Measurements from ENCODE around the gene DMRTB1.
A peak's percentile ranks its signal among the peaks of the same experiment; 100 is the strongest.
"Not testable (repeated sequence)": the region's sequence is repeated elsewhere in the genome, so short reads cannot be mapped to it uniquely, and the experiment has no call there.

The DMRTB1 gene

GRCh38 chr1:53421208-53421607 is 38.0 kb upstream of the DMRTB1 start:
- H3K4me3 Mint-ChIP-seq = no peak overlapping the region
- H3K27ac Mint-ChIP-seq = no peak overlapping the region

GRCh38 chr1:53430261-53430660 is 28.9 kb upstream of the DMRTB1 start:
- no peak for DNase-seq (ENCODE audit: low spot score)
- peaks cover 6% of the 10 kb centered on the region for H3K4me1 Mint-ChIP-seq (ENCODE audit: low read depth)
- H3K36me3 Mint-ChIP-seq (ENCODE audit: low read depth) = no peaks in the 10 kb centered on the region
- no peak overlapping the region for H3K4me3 Mint-ChIP-seq
- H3K27ac Mint-ChIP-seq = no peak overlapping the region
- H3K27me3 Mint-ChIP-seq (ENCODE audit: low read depth) = peaks cover 13% of the 10 kb centered on the region
- no peaks in the 10 kb centered on the region for H3K9me3 Mint-ChIP-seq

More at GRCh38 chr1:53421208-53421607, 38.0 kb upstream of the DMRTB1 start:
- no peak for DNase-seq (ENCODE audit: low spot score)
- Mint-ChIP-seq H3K4me1 (ENCODE audit: low read depth) (peaks cover 2% of the 10 kb centered on the region), H3K27me3 (ENCODE audit: low read depth) (peaks cover 5% of the 10 kb centered on the region), H3K36me3 (ENCODE audit: low read depth) (no peaks in the 10 kb centered on the region), H3K9me3 (peaks cover 7% of the 10 kb centered on the region)

GRCh38 chr1:53430779-53431178 is 28.4 kb upstream of the DMRTB1 start:
- no peaks in the 10 kb centered on the region for H3K36me3 Mint-ChIP-seq (ENCODE audit: low read depth)
- H3K27ac Mint-ChIP-seq = no peak overlapping the region
- DNase-seq (ENCODE audit: low spot score) = no peak
- peaks cover 6% of the 10 kb centered on the region for H3K4me1 Mint-ChIP-seq (ENCODE audit: low read depth)
- no peaks in the 10 kb centered on the region for H3K9me3 Mint-ChIP-seq
- H3K27me3 Mint-ChIP-seq (ENCODE audit: low read depth) = peaks cover 13% of the 10 kb centered on the region
- no peak overlapping the region for H3K4me3 Mint-ChIP-seq

GRCh38 chr1:53431244-53431643 is 28.0 kb upstream of the DMRTB1 start:
- peaks cover 16% of the 10 kb centered on the region for H3K27me3 Mint-ChIP-seq (ENCODE audit: low read depth)

GRCh38 chr1:53431805-53432565 is 27.2 kb upstream of the DMRTB1 start:
- Mint-ChIP-seq H3K27me3 (ENCODE audit: low read depth) (peaks cover 20% of the 10 kb centered on the region), H3K27ac (no peak overlapping the region), H3K36me3 (ENCODE audit: low read depth) (no peaks in the 10 kb centered on the region), H3K4me1 (ENCODE audit: low read depth) (peaks cover 6% of the 10 kb centered on the region), H3K4me3 (peak overlapping the region; percentile 6), H3K9me3 (no peaks in the 10 kb centered on the region)
- no peak for DNase-seq (ENCODE audit: low spot score)

More at GRCh38 chr1:53431244-53431643, 28.0 kb upstream of the DMRTB1 start:
- H3K27ac Mint-ChIP-seq = no peak overlapping the region
- DNase-seq (ENCODE audit: low spot score) = no peak
- peaks cover 6% of the 10 kb centered on the region for H3K4me1 Mint-ChIP-seq (ENCODE audit: low read depth)
- no peaks in the 10 kb centered on the region for H3K9me3 Mint-ChIP-seq
- no peaks in the 10 kb centered on the region for H3K36me3 Mint-ChIP-seq (ENCODE audit: low read depth)
- no peak overlapping the region for H3K4me3 Mint-ChIP-seq

GRCh38 chr1:53432611-53433010 is 26.6 kb upstream of the DMRTB1 start:
- DNase-seq (ENCODE audit: low spot score) = no peak
- Mint-ChIP-seq H3K9me3 (no peaks in the 10 kb centered on the region), H3K4me3 (no peak overlapping the region), H3K27me3 (ENCODE audit: low read depth) (peaks cover 20% of the 10 kb centered on the region), H3K27ac (no peak overlapping the region), H3K36me3 (ENCODE audit: low read depth) (no peaks in the 10 kb centered on the region), H3K4me1 (ENCODE audit: low read depth) (peaks cover 6% of the 10 kb centered on the region)

GRCh38 chr1:53434405-53435007 is 24.7 kb upstream of the DMRTB1 start:
- DNase-seq (ENCODE audit: low spot score); H3K9me3 Mint-ChIP-seq; H3K36me3 Mint-ChIP-seq (ENCODE audit: low read depth); H3K27ac Mint-ChIP-seq; H3K4me1 Mint-ChIP-seq (ENCODE audit: low read depth); H3K4me3 Mint-ChIP-seq: not testable (repeated sequence)
- peaks cover 23% of the 10 kb centered on the region for H3K27me3 Mint-ChIP-seq (ENCODE audit: low read depth)

GRCh38 chr1:53435151-53435550 is 24.0 kb upstream of the DMRTB1 start:
- DNase-seq (ENCODE audit: low spot score) = no peak
- H3K36me3 Mint-ChIP-seq (ENCODE audit: low read depth) = no peaks in the 10 kb centered on the region
- peaks cover 6% of the 10 kb centered on the region for H3K4me1 Mint-ChIP-seq (ENCODE audit: low read depth)
- H3K27me3 Mint-ChIP-seq (ENCODE audit: low read depth) = peaks cover 23% of the 10 kb centered on the region
- no peaks in the 10 kb centered on the region for H3K9me3 Mint-ChIP-seq
- no peak overlapping the region for H3K27ac Mint-ChIP-seq
- H3K4me3 Mint-ChIP-seq = no peak overlapping the region

GRCh38 chr1:53438427-53439336 is 20.5 kb upstream of the DMRTB1 start:
- Mint-ChIP-seq H3K27ac (no peak overlapping the region), H3K36me3 (ENCODE audit: low read depth) (no peaks in the 10 kb centered on the region), H3K4me1 (ENCODE audit: low read depth) (no peaks in the 10 kb centered on the region), H3K9me3 (no peaks in the 10 kb centered on the region), H3K4me3 (no peak overlapping the region), H3K27me3 (ENCODE audit: low read depth) (peaks cover 19% of the 10 kb centered on the region)
- no peak for DNase-seq (ENCODE audit: low spot score)

GRCh38 chr1:53439337-53440207 is 19.6 kb upstream of the DMRTB1 start:
- no peak overlapping the region for H3K4me3 Mint-ChIP-seq
- no peak overlapping the region for H3K27ac Mint-ChIP-seq
- H3K27me3 Mint-ChIP-seq (ENCODE audit: low read depth) = peaks cover 15% of the 10 kb centered on the region
- H3K4me1 Mint-ChIP-seq (ENCODE audit: low read depth) = no peaks in the 10 kb centered on the region
- H3K36me3 Mint-ChIP-seq (ENCODE audit: low read depth) = no peaks in the 10 kb centered on the region
- no peak for DNase-seq (ENCODE audit: low spot score)
- H3K9me3 Mint-ChIP-seq = no peaks in the 10 kb centered on the region

- Mint-ChIP-seq H3K9me3 (no peaks in the 10 kb centered on the region), H3K36me3 (ENCODE audit: low read depth) (no peaks in the 10 kb centered on the region), H3K27me3 (ENCODE audit: low read depth) (peaks cover 10% of the 10 kb centered on the region), H3K27ac (no peak overlapping the region), H3K4me1 (ENCODE audit: low read depth) (no peaks in the 10 kb centered on the region), H3K4me3 (no peak overlapping the region)
- DNase-seq (ENCODE audit: low spot score) = no peak
These were observed 18.6 kb upstream of the DMRTB1 start for GRCh38 chr1:53440633-53441032.

- Mint-ChIP-seq H3K9me3 (no peaks in the 10 kb centered on the region), H3K4me3 (no peak overlapping the region), H3K36me3 (ENCODE audit: low read depth) (no peaks in the 10 kb centered on the region), H3K4me1 (ENCODE audit: low read depth) (no peaks in the 10 kb centered on the region), H3K27ac (no peak overlapping the region), H3K27me3 (ENCODE audit: low read depth) (peaks cover 4% of the 10 kb centered on the region)
- DNase-seq (ENCODE audit: low spot score) = no peak
These were observed 16.9 kb upstream of the DMRTB1 start for GRCh38 chr1:53442299-53442698.

- Mint-ChIP-seq H3K4me1 (ENCODE audit: low read depth) (no peaks in the 10 kb centered on the region), H3K36me3 (ENCODE audit: low read depth) (no peaks in the 10 kb centered on the region), H3K27me3 (ENCODE audit: low read depth) (peaks cover 9% of the 10 kb centered on the region), H3K4me3 (no peak overlapping the region), H3K27ac (no peak overlapping the region), H3K9me3 (no peaks in the 10 kb centered on the region)
- DNase-seq (ENCODE audit: low spot score) = no peak
These were observed 13.1 kb upstream of the DMRTB1 start for GRCh38 chr1:53446051-53446450.
